Fibroblast of skin of left quadriceps (primary cell): ENCODE results near the gene EXOC2.

Experiments used
- DNase-seq, 2 experiments: peaks; one replicate each; pipeline ENCODE4 v3.0.0-alpha.2; 2013; ENCODE audit warnings: low read depth in 2 of 2

EXOC2 gene

GRCh38 chr6:494394-494793, 198.5 kb downstream of the EXOC2 start:
- no peak for DNase-seq

DNA sequence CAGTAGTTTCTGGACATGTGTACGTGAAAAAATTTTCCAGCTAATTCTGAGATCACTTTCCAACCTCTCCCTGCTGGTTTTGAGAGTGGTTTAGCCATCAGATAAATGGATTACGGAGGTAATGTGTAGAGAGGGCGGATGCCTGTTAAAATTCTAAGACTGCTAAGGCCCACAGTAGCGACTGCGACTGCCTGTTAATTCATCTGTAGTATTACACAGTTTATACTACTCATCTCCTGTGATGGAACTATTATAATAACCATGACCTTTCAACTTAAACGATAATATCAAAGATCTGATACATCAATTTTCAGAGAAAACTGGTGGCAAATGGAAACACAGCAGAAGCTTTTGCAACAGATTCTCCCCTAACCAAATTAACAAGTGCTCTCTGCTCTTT, 199.1 kb downstream of the EXOC2 start:
- no peak for DNase-seq

- no peak for DNase-seq
These were observed 200.0 kb downstream of the EXOC2 start for GRCh38 chr6:492816-493414.

DNA sequence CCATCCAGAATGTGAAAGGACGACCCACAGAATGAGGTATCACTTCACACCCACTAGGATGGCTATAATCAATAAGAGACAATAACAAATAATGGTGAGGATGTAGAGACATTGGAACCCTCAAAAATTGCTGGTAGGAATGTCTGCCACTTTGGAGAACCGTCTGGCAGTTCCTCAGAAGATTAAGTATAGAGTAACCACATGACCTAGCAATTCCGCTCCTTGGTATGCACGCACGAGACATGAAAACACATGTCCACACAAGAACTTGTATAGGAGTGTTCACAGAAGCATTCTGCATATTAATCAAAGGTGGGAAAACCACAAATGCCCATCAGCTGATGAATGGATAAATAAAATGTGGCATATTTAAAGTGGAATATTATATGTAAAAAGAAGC, 200.8 kb downstream of the EXOC2 start:
- no peak for DNase-seq

DNA sequence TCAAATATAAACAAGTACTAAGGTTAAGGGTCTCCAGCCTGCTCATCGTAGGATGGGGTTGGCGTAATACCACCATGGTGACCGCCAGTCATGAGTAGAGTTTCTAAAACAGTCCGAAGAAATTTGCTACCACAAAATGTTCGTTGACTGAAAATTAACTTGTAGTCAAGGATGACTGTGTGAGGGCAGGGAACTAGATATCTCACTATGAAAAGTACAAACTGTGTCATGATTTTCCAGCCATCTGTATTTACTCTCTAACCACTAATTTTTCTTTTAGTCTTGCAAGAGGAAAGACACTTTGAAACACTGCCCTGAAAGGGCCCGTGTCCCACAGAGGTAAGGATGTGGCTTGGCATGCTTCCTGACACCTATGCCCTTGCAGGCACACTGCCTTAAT, 201.7 kb downstream of the EXOC2 start:
- DNase-seq = no peak

- no peak for DNase-seq
These were observed 202.5 kb downstream of the EXOC2 start for GRCh38 chr6:490251-491037.

DNA sequence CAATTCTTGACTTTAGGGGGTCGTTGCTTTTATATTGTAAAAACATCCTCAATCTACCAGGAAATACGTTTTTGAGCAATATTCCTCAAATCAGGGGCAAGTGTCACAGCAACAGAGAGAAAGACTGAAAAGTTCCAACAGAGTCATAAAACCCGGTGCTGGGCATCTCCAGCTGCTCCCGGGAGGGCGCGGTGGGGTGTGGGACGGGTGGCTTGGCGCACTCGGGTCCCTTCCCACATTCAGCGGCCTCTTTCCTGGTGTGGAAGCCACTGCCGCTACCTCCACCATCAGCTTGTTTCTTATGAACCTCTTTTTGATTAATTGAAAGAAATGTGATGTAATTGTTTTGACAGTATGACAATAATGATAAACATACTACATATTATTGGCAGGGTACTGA, 203.2 kb downstream of the EXOC2 start:
- no peak for DNase-seq

DNA sequence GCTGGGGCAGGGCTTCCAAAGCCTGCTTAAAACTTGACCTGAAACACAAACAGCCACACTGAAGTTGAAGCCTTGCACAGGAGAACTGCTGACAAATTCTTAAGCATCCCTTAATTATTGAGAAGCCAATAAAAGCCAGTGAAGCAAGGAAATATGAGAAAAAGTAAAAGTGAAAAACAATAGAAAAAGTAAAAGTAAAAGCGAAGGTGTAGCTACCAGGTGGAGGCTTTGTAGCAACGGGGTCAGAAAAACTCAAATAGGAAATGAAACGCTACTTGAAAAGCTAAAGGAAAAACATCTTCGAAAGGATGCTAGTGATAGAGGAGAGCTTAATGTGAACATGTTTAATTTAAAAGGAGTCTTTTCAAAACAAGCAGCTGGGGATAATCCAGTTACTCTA, 203.9 kb downstream of the EXOC2 start:
- DNase-seq = no peak

DNA sequence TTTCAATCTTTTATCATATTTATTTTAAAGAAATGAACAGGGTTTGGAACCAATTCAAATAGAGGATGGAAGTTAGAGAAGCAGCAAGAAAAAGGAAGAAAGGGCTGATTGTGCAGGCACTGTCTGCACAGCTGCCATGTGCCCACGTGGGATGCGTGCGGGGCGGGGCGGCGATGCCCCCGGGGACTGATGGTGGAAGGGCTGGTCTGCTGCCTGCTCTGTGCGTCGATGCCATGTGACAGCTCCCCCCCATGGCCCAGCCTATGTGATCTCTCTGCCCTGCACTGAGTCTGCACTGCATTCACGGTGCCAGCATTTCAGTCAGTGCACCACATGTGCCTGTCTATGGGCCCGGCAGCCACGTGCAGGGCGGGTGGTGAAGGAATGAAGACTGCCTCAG, 205.0 kb downstream of the EXOC2 start:
- DNase-seq = no peak

GRCh38 chr6:485655-486170, 207.2 kb downstream of the EXOC2 start:
- no peak for DNase-seq

GRCh38 chr6:484746-485145, 208.2 kb downstream of the EXOC2 start:
- DNase-seq = no peak

DNA sequence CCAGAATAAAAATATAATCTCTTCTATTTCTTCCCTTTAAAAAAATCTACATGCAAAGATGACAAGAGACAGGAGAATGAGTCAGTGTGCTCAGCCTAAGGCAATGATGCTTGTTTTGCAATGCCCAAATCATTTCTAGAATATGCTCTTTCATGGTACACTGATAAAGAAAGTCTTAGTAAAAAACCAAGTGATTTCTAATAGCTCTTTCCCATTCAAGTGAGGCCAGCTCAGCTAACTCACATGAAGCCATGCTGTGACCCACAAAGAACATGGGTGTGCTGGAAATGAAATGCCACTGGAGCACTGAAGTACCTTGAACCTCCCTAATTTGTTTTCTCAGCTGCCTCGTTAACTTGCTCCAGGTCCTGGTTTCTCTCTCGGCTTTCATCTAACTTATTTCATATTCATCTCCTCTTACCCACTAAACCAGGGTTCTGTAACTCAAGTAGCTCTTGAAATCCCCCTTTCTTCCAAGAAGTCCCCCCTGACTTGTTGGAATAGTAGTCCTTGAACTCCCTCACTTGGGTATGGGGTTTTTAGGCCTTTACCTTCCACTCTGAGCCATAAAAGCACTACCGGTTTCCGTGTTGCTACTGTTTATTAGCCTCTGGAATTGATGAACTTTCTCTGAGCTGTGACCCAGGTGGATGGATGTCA, 208.7 kb downstream of the EXOC2 start:
- DNase-seq = no peak

DNA sequence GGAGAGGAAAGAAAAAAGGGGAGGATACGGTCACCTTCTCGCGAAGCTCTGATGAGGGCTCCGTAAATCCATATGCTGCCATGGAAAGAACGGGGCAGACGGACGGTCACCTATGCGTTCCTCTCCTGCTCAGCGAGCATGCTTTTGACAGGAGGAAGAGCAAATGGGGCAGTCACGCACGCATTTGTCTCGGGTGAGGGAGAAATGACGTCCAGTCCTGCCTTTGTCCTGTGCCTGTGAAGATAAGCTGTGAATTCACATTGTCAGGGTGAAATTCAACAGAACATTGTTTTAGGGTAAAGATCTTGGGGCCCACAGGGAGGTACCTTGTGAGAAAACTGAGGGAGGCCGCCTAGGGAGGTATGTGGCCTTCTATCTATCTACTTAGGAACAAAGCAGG, 217.6 kb downstream of the EXOC2 start:
- DNase-seq = no peak

- DNase-seq = no peak
These were observed 218.3 kb downstream of the EXOC2 start for GRCh38 chr6:474453-475185.

DNA sequence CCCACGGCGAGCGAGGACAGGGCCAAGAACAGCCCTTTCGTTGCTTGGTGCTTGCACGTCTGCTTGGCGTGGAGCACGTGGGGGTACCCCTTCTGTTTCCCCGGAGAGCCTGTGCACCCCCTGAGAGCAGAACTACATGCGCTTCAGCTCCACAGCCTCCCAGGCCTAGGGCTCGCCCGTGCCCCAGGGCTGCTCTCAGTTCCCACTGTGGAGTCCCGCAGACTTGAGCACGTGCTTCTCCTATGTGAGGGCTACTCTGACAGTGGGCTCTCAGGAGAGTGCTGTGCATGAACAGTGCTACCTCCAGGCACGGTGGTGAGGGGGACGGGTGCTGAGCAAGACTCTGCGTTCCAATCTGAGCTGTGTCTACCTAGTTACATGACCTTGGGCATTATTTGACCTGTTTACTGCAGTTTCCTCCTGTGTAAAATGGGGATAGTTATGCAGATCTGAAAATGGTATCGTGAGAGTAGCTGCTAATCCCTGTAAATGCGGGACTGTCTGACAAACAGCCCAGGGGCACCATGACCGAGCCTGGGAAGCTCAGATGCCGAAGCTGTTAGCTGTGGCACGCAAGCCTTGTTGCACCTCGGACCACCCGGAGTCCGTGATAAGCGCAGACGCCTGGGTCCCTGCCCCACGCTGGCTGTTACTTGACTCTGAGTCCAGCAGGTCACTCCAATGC, 219.0 kb downstream of the EXOC2 start:
- DNase-seq = no peak

DNA sequence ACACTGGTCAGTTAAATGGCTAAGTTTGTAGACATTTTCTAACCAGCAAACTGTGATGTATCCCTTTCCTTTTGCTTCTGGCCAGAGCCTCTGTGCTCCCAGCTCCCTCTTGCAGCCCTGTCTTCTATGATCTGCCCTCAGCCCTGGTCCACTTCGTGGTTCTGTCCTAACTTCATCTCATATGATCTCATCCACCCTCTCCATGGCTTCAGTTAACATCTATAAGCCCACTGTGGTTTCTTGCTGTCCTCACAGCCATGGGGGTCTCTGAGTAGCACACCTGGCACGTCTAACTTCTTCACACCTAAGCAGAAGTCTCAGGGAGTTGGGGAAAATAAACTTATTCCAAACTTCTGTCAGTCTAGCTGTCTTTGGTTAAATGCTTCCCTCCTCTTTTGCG, 219.6 kb downstream of the EXOC2 start:
- DNase-seq = no peak

DNA sequence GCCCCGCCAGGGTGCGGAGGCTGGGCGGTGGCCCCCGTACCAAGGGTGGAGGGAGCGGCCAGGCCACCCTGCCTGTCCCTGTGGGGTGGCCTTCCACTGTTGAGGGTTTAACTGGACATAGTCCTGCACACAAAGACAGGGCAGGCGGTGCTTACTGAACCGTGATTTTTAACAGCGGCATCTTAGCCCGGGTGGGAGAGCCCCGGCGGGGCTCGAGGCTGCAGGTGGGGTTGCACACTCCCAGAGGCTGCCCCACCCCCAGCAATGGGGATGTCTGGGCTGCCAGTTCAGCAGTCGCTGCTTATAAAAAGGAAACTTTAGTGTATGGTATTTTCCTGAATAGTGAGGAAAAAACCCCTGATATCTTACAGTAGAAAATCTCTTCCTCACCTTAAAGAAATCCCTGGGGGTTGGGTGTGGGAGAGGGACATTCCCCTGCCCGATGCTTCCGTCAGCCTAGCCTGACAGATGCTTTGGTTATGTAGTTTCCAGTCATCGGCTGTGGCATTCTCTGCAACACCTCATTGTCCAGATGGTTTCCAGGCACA, 222.0 kb downstream of the EXOC2 start:
- DNase-seq = no peak

DNA sequence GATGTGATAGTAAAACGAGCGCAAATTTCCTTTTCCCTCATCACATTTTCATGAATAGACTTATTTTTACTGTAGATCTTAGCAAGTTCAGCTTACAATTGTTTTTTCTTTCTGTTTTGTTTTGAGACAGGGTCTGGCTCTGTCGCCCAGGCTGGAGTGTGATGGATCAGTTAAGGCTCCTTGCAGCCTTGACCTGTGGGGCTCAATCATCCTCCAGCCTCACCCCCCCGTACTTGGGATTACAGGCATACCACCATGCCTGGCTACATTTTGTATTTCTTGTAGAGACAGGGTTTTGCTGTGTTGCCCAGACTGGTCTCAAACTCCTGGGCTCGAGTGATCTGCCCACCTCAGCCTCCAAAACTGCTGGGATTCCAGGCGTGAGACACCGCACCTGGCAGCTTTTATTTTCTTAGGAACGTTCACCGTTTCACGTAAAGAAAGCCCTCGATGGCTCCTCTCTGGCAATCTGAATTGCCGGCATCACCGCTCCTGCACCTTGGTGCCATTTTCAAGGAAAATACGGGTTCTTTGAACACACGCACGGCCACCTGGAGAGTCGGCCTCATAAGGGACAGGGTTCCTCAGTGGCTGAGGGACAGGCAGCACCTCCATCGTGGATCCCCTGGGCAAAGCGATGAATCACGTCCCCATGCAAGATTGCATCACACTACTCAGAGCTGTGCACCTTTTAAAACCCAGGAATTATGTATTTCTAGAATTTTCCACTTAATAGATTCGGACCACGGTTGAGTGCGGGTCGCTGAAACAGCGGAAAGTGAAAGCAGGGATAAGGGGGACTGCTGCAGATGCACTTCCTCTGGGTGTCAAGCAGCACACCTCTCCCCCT, 222.7 kb downstream of the EXOC2 start:
- DNase-seq = no peak

GRCh38 chr6:467671-468082, 225.3 kb downstream of the EXOC2 start:
- DNase-seq = no peak

DNA sequence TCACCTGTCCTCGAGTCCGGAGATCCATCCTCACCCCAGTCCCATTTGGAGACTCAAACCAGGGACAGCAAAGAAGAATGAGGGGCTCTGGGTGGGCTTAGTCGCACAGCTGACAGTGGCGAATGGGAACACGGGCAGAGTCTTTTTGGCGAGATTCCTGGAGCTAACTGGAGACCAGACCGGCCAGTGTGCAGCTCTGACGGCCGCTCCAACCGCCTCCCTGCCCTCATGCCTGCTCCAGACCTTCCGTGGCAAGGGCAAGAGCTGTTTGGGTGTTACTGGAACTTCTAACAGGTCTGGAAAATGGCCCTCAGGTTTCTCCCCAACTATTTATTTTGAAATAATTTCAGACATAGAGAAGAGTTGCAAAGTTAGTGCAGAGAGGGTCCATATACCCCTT, 225.8 kb downstream of the EXOC2 start:
- DNase-seq = no peak
